SW 1271 (cell line): ENCODE data around the gene LYZL1.
"Not testable (repeated sequence)": the region's sequence is repeated elsewhere in the genome, so short reads cannot be mapped to it uniquely, and the experiment has no call there.

Experiments
- DNase-seq, 2 experiments: peaks; one replicate each; lab custom pipeline; 2025; lab: John Stamatoyannopoulos, UW

The LYZL1 gene

GRCh38 chr10:29332061-29332760, 43.3 kb downstream of the LYZL1 start:
- DNase-seq = no peak

DNA sequence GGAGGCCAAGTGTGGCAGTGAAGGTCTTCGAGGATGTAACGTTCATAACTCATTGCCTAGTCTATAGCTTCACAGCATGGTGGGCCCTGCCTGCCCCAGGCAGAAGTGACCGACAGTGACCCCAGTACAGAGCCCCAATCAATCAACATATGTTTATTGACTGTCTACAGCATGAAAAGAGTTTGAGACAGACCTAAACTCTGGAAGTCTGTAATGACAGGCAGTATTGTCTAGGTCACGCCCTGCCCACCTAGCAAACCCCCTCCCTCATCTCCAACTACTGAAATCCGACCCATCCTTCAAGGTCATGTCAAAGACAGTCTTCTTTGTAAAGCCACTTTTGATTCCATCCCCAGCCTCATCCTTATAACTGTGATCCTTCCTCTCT, 43.9 kb downstream of the LYZL1 start:
- no peak for DNase-seq

GRCh38 chr10:29337526-29337925, 48.7 kb downstream of the LYZL1 start:
- DNase-seq = not testable (repeated sequence)

GRCh38 chr10:29343607-29344038, 54.8 kb downstream of the LYZL1 start:
- no peak for DNase-seq

DNA sequence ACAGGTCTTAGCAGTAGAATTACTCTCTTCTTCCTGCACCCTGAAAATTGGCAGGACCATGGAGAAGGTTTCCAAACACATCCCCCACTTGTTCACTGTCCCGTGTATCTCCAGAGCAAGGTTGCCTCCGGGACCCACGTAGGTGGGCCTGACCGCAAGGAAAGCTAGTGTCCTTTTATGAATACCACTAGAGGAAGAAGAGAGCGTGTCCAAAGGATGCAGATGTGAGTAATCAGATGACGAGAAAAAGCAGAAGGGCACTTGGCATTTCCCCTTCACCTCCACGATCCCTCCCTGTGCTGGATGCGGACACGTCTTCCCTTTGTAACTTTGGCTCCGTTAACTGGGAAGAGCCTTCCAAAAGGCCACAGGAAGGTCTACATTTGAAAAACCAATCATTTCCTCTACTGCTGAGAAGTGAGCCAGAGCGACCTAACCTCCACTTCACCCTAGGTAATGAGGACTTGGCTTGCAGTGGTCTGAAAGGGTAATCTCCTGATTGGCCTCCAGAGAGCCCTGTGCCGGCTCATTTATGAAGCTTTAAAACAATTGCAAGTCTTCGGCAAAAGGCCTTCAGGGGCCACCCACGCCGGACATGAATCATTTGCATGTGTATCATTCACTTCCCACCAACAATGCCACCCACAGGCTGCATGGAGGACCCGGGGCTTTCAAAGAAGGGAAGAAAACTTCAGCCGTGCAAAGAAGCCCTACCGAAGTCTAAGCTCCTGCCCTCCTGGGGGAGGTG, 55.4 kb downstream of the LYZL1 start:
- no peak for DNase-seq

- DNase-seq = no peak
Observed at GRCh38 chr10:29345144-29345909, 56.5 kb downstream of the LYZL1 start.

- no peak for DNase-seq
Observed at GRCh38 chr10:29345910-29346209, 57.0 kb downstream of the LYZL1 start.

DNA sequence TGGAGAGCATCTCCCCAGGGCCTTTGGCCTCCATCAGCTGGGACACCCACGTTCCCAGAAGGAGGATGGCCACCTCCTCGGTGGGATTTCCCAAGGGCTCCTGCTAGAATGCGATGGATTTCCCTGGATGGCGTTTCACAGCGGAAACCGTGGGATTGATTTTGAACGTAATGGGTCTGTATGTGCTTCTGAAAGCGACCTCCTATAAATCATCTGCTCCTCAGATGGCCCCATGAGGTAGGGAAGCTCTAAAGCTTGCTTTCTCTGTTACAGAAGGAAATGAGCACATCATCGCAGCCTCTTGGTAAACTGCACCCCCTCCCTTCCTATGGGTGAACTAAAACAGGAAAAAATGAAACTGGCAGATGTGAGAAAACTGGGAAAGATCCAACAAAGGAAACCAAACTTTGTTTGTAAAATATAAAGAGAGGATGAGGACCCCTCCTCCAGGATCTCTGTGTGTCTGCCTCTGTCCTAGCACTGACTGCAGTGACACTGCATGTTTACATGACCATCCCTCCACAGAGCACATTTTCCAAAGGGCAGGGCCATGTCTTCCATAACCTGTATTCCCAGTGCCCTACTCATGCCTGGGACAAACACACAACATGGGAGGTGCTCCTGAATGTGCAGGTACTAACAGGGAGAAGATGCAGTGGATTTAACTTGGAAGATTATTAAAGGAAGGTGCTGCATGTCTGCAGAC, 57.6 kb downstream of the LYZL1 start:
- no peak for DNase-seq

- no peak for DNase-seq
Observed at GRCh38 chr10:29348836-29349235, 60.0 kb downstream of the LYZL1 start.

DNA sequence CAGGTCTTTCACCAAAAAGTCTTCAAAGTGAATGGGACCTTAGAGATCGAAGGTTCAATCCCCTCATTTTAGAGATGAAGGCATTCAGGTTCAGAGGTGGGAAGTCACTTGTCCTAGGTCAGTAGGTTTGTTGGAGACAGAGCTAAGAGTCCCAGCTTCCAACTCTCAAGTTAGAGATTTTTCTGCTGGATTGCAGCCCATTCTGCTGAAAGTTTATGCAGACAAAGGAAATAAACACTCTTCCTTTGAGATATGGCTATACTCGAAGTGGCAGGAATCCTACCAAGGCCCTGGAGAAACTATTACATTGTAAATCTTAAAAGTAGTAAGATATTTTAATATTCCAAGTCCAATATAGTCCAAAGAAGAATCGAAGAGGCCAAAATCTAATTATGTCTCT, 64.4 kb downstream of the LYZL1 start:
- no peak for DNase-seq

GRCh38 chr10:29353887-29354561, 65.2 kb downstream of the LYZL1 start:
- DNase-seq = no peak

GRCh38 chr10:29355411-29355991, 66.6 kb downstream of the LYZL1 start:
- DNase-seq = no peak

- no peak for DNase-seq
Observed at GRCh38 chr10:29356931-29357330, 68.1 kb downstream of the LYZL1 start.

DNA sequence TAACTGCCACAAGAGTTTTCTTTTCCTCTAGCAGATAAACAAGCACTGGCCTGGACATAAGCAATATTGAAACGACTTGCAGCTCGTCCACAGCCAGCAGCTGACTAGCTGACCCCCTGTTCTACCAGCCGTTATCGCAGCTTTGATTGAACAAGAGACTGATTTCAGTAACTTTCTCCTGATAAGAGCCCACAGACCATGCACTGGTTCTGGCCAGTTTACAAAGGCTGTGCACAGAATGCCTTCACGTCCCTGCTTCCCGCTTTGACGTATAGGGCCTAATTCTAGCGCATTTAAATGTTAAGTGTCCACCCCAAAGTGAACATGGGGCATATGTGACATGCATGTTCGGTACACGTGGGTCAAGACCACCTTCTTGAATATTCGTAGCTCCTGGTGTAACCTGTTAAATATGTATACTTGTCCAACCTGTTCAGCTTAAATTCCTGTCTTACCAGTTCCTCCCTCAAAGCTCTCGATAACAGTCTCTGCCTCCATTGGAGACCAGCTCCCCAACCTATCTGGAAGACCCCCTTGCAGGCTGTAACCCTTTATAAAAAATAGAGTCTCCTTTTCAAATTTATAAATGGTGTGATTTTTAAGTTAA, 69.2 kb downstream of the LYZL1 start:
- no peak for DNase-seq

GRCh38 chr10:29360215-29360853, 71.5 kb downstream of the LYZL1 start:
- DNase-seq = not testable (repeated sequence)
